HL-60 (cell line): Measurements from ENCODE around the gene CLSTN3.

Experiments
- CTCF ChIP-seq: IDR thresholded peaks from one replicate; pipeline ENCODE4 v1.5.1; 2011; ENCODE audit warnings: low read length, control low read depth, inconsistent platforms; ENCODE audit not compliant: insufficient read depth
- GABPA ChIP-seq: IDR thresholded peaks from 2 replicates; pipeline ENCODE4 v1.6.1; 2012; ENCODE audit warnings: low read depth
- POLR2AphosphoS5 ChIP-seq: IDR thresholded peaks from 2 replicates; pipeline ENCODE4 v1.6.1; 2012; ENCODE audit warnings: low read depth
- REST ChIP-seq: IDR thresholded peaks from 2 replicates; pipeline ENCODE4 v1.6.1; 2012; ENCODE audit warnings: low read depth; ENCODE audit not compliant: insufficient replicate concordance

GRCh38 chr12:7125632-7126227, 4.4 kb upstream of the CLSTN3 start:
- no peak for TF ChIP-seq CTCF
- no peak for TF ChIP-seq GABPA
- no peak for TF ChIP-seq POLR2AphosphoS5
- TF ChIP-seq REST: no peak
